Stimulated activated CD4-positive, alpha-beta T cell treated with anti-CD3 and anti-CD28 coated beads, TNF-alpha, amount 100 ng/mL, for 24 hours (primary cell): Measurements from ENCODE around the gene NVL.
"Not testable (repeated sequence)": the region's sequence is repeated elsewhere in the genome, so short reads cannot be mapped to it uniquely, and the experiment has no call there.

Experiments
- DNase-seq, 3 experiments: peaks; one replicate each; pipeline ENCODE4 v3.0.0-alpha.2; 2020; ENCODE audit warnings: low read depth in 3 of 3

The NVL gene

DNA sequence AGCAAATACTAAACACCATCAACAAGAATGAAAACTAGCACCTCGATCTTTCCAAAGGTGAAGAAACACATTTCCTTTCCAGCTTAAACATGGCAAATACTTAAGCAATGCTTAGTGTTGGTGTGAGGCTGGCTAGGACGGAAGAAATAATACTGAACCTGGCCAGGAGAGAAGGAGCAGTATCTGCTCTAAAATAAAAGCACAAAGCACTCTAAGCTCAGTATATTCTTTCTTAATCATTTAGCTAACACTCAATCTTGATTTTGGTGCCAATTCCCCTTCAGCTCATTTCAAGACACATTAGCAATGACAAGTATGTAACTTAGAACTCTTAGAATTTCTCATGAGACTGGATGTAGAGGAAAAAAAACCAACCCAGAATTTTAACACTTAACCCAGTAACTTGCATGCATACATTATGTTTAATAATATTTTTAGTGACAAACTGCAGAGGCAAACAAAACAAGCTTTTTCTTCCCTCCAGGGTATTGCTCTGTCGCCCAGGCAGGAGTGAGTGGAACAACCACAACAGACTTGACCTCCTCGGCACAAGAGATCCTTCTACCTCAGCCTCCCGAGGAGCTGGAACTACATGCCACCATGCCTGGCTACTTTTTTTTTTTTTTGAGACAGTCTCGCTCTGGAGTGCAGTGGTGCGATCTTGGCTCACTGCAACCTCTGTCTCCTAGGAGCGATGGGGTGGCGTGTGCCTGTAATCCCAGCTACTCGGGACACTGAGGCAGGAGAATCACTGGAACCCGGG is 92.7 kb downstream of the NVL start:
- no peak for DNase-seq

DNA sequence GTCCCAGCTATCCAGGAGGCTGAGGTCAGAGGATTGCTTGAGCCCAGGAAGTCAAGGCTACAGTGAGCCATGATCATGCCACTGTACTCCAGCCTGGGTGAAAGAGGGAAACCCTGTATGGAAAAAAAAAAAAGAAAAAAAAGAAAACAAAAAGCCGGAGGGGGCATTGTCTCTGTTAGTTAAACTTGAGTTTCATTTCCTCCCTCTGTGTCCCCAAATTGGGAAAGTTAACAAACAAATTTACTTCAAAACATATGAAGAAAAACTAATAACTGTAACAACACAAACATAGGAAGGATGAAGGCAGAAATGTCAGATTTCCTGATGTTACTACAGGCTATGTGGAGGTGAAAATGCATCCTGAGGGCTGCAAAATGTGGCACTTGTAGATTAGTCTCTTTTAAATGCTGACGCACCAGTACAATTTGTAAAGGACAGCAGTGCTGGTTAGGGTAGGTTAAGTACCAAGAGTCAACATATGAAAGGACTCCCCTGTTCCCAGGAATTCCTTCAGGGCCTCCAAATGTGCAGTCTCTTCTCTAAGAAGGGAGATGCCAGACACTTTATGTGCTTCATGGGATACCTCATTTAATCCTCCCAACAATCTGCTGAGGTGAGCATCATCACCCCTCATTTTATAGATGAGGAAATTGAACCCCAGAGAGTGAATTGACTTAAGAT is 94.0 kb downstream of the NVL start:
- DNase-seq, result no peak

DNA sequence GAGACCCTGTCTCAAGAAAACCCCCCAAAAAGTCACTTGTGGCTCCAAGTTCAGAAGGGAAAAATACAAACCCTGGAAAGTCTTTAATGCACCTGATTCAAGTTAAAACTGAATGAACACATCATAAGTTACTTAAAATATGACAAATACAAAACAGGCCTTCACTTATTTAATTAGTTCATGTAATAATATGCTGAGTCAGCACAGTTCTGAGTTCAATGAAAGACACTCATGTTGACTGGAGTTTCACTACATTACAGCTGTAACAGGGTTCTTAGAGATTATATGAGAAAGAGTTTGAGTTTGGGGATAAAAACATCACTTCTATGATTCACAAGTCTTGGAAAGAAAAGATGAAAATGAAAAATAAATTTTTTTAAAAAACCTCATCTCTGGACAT is 96.0 kb downstream of the NVL start:
- no peak for DNase-seq

DNA sequence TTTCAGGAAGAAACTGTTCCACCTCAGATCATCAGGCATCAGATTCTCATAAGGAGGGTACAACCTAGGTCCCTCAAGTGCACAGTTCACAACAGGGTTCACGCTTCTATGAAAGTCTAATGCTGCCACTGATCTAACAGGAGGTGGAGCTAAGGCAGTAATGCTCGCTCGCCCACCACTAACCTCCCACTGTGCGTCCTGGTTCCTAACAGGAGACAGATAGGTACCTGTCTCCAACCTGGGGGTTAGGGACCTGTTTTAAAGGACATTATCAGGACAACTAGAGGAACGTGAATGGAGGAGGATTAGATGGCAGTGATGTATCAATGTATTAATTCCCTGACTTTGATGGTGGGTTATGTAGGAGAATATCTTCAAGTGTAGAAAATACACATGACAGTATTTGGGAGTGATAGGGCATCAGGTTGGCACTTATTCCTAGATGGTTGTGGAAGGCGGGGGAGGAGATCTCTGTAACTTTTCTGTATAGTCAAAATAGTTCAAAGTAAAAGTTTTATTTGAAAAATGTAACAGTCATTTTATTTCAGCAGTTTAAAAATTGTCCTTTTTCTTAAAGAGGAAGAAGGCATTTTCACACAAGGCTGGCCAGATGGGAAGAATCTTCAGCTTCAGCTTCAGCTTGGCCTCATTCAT is 103.0 kb downstream of the NVL start:
- no peak for DNase-seq

DNA sequence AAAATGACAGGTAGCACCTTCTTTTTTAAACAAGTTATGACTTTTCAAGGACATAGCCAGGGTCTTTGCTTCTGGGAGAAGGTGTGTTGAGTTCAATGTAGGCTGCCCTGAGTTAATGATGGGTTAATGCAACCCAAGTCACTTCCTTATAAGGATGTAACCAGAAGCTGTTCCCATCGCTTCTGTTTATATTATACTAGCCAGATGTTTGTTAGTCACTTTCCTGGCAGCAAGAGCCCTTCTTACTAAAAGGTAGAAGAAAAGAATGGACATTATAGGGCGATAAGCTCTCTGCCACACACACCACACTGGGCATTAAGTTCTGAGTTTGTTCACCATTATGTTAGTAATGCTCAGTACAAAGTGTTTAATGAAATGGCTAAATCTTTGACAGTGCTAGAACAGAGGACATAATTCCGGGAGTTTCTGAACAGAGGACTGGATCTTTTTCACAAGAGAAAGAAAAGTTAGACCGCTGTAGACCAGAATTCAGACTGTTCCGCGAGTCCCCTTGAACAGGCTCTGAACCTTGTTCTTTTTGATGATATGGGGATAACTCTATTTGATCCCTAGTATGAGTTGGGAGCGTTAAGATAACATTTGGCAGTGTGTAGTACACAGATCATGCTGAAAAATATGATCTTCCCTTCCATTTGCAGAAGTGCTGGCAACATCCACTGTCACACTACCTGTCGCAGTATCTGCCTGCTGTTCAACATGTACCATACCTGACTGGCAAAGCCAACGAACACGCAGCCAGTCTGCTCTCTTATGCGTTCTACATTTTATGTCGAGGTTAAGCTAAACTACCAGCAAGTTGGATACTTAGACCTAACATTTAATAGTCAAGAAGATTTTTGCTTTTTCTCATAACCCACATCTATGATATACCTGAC is 105.9 kb downstream of the NVL start:
- DNase-seq, result no peak

DNA sequence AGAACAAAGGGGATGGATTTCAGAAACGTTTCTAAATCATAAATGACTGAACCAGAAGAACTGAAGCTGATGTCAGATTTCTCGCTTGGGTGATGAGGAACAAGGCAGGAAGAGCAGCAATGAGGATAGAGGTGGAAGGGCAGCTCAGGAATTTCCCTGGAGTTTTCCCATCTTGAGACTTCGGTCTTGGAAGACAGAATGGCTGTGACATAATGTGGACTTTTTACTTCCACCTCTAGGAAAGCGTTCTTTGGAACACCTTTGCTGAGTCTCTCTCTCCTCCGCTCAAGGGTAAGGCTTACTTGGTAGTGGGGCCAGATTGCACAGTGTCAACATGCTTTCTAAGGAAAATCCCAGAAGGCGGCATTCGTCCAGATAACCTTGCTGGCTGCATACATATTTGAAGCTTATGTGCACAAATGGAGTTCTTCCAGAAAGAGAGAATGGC is 110.3 kb downstream of the NVL start:
- DNase-seq, result no peak

DNA sequence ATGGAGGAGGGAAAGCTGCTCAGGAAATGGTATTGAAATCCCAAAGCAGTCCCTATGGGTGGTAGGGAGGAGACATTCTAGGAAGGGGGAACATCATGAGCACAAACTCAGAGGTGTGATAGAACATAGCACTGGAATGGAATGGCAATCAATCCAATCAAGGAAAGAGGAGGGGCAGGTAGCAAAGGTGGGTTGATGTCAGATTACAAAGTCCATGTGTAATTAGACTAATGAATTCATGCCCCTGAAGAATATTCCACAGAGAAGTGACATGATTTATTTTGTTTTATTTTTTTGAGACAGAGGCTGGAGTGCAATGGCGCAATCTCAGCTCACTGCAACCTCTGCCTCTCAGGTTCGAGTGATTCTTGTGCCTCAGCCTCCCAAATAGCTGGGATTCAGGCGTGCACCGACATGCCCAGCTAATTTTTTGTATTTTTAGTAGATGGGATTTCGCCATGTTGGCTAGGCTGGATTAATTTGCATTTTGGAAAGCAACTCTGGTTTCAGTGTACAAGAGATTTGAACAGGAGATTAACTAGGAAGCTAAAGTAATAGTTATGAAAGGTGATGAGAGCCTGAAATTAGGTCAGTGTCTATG is 110.9 kb downstream of the NVL start:
- DNase-seq, result no peak

DNA sequence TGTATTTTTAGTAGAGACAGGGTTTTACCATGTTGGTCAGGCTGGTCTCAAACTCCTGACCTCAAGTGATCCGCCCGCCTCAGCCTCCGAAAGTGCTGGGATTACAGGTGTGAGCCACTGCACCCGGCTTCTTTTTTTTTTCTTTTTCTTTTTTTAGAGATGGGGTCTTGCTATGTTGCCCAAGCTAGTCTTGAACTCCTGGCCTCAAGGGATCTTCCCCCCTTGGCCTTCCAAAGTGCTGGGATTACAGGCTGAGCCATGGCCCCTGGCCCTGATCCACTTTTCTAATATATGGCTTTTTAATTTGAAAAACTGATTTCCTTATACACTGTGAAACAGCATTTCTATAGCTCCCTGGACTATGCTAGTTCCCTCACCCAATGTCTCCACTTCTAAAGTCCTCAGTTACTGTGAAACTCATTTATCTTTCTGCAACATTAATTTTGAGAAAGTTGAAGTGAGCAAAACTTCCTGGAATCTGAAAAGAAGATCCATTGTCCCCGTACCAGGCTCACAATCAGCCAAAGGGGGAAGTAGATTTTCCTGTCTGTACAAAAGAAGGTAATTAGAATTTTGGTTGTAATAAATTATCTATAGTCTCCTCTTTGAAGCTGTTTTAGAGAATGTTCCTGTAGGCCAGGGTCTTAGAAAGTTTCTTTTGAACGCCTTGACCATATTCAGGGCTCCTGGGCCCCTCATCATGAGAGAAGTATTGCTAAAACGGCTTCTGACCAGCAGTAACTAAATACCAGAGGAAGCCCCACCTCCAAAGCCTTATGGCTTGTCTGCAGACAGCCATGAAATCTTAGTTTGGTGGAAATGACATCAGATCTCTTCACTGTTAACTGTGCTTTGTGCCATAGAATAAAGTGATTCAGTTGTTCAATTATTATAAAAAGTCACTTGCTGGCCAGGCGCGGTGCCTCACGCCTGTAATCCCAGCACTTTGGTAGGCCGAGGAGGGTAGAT is 112.0 kb downstream of the NVL start:
- no peak for DNase-seq

DNA sequence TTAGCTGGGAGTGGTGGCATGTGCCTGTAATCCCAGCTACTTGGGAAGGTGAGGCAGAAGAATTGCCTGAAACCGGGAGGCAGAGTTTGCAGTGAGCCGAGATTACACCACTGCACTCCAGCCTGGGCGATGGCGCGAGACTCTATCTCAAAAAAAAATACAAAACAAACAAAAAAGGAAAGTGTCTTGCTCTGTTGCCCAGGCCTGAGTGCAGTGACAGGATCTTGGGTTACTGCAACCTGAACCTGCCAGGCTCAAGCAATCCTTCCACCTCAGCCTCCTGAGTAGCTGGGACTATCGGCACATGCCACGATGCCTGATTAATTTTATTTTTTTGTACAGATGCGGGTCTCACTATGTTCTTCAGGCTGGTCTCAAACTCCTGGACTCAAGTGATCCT is 113.6 kb downstream of the NVL start:
- DNase-seq, result no peak

DNA sequence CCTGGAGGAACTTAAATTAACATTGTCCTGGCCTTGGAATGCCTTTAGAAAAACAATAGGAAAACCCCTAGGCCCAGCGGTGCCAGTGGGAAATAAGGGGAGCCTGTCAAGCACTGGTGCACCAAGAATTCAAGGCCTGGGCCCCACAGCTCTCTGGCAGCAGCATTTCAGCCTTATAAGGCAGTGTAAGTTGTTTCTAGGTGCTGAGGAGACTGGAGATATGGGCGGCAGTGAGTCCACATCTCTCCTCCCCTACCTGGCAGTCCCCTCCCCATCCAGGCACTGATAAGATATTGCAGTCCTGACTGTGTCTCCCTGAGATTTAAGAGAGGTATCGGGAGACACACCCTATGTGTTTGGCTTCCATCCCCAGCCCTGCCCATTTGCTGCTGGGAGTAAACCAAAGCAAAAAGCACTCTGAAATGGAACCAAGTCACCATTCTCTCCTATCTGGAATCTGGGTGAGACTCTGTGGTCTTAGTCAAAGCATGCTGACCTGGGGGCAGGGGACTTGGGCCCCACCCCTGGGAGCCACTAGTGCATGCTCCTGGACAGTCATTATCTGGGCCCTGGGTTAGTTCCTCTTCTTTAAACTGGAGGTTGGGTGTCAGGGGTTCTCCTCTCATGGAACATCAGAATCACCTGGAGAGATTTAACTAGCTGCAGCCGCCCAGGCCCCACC is 116.4 kb downstream of the NVL start:
- no peak for DNase-seq

DNA sequence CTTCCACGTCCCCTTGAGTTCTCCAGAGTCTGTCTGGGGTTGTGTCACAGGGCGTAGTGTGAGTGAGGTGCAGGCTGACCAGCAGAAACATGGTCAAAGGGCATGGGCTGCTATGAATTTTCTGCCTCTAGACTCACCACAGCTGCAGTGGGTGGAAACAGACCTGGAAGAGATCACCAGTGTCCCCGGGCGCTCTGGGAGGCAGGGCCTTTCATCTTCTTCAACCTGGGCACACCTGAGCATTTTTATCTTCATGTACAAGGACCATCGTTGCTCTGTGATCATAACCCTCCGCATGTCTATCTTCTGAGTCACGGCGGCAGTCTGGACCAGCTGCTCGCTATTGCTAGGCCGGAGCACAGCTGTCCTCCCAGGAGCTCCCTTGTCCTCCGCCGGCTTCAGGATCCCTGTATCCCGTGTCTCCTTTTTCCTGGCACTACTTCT is 117.3 kb downstream of the NVL start:
- no peak for DNase-seq

DNA sequence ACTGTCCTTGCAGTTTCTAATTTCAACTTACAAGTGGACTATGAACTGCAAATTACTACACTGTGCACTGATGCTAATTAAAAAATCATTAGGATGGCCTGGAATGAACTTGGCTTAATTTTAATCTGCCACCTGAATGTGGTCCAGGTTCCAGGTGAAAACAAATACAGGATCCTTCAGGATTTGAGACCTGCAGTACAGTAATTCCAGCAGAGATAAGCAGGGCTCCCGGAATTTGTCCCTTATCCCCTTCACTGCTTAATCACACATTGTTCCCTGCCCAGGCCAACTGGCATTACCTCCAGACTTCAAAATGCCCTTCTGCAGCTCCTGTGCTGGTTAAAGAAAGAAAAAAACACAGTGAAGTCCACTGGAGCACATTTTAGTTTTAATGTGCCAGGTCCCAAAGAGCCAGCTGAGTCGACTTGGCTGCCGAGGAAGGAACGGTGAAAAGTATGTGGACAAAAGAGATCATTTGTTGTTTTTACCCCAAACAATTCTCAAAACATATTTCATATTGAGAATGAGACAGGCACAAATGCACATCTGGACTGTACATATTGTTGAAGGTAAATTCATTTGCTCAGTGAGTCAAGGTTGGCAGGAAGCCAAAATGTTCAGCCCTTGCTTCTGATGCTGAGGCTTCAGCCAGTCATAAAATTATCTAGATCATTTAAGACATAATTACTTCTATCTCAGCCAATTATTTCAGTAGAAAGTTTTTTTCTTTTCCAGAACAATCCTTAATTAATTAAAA is 118.6 kb downstream of the NVL start:
- no peak for DNase-seq

DNA sequence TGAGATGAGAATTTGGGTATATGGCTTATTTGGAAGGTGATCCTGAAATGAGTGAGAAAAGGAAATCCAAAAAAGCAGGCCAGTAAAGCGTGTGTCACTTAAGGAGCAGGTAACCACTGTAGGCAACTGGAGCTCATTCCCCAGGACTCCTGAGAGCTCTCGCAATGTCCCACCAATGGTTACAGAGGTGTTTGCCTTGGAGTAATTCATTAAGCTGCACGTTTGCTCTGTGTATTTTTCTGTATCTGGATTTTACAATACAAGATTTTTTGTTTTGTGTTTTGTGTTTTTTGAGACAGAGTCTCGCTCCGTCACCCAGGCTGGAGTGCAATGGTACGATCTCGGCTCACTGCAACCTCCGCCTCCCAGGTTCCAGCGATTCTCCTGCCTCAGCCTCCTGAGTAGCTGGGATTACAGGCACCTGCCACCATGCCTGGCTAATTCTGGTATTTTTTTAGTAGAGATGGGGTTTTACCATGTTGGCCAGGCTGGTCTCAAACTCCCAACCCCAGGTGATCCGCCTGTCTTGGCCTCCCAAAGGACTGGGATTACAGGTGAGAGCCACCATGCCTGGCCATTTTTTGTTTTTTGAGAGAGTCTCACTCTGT is 123.9 kb downstream of the NVL start:
- DNase-seq, result not testable (repeated sequence)

DNA sequence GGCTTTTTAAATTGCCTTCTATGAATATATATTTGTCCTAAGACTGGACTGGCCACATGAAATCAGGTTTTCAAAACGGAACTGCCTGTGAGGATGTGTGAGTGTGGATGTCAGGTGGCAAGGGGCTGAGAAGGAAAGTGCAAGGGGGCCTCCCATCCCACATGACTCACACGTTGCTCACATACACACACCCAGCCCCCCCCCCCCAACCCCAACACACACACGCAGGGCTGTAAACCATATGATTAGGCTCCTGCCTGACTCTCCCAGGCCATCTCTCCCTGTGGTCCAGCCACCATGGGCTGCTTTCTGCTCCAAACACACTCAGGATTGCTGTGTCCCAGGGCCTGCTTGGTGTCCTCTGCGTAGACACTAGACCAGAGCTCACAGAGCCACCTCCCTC is 124.5 kb downstream of the NVL start:
- peak; percentile 16 to 47 (median 17) for DNase-seq

DNA sequence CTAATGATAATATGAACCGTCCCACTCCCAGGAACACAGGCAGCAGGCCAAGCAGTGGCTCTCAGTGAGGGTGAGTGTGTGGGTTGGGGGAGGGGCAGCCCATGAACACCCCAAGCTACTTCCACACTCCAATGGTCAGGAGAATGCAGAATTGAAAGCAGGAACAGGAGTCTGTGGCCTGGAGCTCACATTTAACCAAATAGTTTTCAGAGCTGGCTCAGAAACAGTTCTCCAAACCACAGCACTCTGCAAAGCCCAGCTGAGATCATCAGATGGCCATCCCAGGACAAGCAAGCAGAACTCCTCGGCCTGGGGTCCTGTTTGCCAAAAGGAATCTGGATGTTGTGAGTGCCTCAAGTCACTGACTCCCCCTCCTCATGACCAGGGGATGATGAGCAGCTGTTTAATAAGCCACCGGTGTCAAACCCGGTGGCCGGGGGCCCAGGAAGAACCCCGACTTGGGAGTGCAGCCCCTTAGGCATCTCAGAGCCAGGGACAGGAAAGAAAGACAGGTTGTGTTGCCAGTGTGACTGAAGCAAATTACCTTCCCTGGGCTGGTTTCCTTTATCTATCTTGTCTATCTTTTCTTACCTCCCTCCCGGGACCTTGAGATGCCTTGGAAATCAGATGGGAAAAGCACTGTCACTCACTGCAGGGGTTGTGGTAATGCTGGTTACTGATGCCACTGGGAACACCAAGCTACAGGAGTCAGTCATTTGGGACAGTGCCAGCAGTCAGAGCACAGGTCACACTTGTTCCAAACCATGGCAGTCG is 126.5 kb downstream of the NVL start:
- DNase-seq, result no peak

DNA sequence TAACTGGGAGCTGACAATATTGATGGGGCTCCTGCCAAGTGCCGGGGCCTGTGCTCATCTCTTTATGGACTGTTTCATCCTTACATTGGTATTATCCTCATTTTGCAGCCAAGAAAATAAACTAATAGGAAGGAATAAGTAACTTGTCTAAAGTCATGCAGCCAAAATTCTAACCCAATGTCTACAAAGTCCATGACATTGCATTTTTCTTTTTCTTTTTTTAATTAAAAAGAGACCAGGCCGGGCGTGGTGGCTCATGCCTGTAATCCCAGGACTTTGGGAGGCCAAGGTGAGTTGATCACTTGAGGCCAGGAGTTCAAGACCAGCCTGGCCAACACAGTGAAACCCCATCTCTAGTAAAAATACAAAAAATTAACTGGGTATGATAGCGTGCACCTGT is 128.1 kb downstream of the NVL start:
- DNase-seq, result no peak

DNA sequence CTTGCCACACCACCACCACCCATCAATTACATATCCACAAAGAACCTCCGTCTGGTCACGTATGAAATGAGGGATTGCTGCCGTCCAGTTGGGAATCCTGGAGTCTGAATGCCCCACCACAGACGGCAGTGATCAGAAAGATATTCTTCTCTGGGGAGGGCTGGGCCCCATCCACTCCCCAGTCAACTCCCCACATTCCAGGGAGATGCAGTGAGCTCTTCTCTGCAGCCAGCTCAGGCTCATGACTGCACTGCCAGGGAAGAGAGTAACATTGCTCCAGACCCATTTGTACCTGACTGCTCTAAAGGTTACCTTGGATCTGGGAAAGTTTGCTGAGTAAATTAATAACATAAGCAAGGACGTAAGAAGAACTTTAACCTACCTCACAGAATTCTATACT is 128.6 kb downstream of the NVL start:
- no peak for DNase-seq

DNA sequence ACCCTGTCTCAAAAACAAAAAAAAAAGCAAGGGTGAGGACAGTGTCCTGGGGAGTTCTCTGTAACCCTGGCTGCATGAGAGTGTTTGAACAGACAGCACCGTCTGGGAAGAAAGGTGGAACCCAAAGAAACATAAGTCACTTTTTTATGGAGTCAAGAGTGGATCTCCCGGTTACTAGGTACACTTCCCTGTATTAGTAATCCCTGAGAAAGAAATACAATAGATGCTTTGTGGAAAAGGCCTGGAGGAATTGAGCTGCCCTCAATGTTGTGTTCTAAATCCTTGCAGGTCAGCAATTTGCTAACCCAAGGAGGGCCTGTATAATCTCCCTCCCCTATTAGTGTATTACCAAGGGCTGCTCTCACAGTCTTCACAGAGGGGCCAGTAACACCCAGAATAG is 130.3 kb downstream of the NVL start:
- no peak for DNase-seq
